Neural cell (in vitro differentiated cells): ENCODE results near the gene DOP1B.

Experiments
- EP300 ChIP-seq: fragments of 450-650 bp; conservative IDR thresholded peaks from 2 replicates; pipeline ENCODE4 v1.6.1; 2014; ENCODE audit warnings: antibody characterized with exemption, mild to moderate bottlenecking, moderate library complexity; ENCODE audit not compliant: poor library complexity, severe bottlenecking
- EZH2 ChIP-seq: fragments of 200-600, 300-800 bp; shearing (Covaris generic), sonication (generic); IDR thresholded peaks from 2 replicates; pipeline ENCODE4 v1.6.1; 2014; ENCODE audit warnings: antibody characterized with exemption, low read length, borderline replicate concordance, mild to moderate bottlenecking; ENCODE audit not compliant: insufficient read depth, poor library complexity, severe bottlenecking
- MXI1 ChIP-seq: fragments of 450-650 bp; conservative IDR thresholded peaks from 2 replicates; pipeline ENCODE4 v1.6.1; 2014; ENCODE audit warnings: antibody characterized with exemption, mild to moderate bottlenecking; ENCODE audit not compliant: poor library complexity, severe bottlenecking
- POLR2AphosphoS5 ChIP-seq: IDR thresholded peaks from 2 replicates; pipeline ENCODE4 v1.6.1; 2012
- RAD21 ChIP-seq: fragments of 450-650 bp; conservative IDR thresholded peaks from 2 replicates; pipeline ENCODE4 v1.6.1; 2014; ENCODE audit warnings: antibody characterized with exemption, mild to moderate bottlenecking, moderate library complexity
- SMC3 ChIP-seq: fragments of 450-650 bp; conservative IDR thresholded peaks from 2 replicates; pipeline ENCODE4 v1.6.1; 2014; ENCODE audit warnings: antibody characterized with exemption, mild to moderate bottlenecking, moderate library complexity; ENCODE audit not compliant: poor library complexity
- TAF1 ChIP-seq: IDR thresholded peaks from 2 replicates; pipeline ENCODE4 v1.6.1; 2012; ENCODE audit warnings: low read depth
- TF ChIP-seq, protein P1 (sequence below): fragments of 450-650 bp; IDR thresholded peaks from 2 replicates; pipeline ENCODE4 v1.5.1; 2014; ENCODE audit warnings: antibody characterized with exemption, mild to moderate bottlenecking, moderate library complexity; ENCODE audit not compliant: poor library complexity, severe bottlenecking
- TF ChIP-seq, protein P2 (sequence below): IDR thresholded peaks from 2 replicates; pipeline ENCODE4 v1.6.1; 2012; ENCODE audit warnings: borderline replicate concordance

DNA sequence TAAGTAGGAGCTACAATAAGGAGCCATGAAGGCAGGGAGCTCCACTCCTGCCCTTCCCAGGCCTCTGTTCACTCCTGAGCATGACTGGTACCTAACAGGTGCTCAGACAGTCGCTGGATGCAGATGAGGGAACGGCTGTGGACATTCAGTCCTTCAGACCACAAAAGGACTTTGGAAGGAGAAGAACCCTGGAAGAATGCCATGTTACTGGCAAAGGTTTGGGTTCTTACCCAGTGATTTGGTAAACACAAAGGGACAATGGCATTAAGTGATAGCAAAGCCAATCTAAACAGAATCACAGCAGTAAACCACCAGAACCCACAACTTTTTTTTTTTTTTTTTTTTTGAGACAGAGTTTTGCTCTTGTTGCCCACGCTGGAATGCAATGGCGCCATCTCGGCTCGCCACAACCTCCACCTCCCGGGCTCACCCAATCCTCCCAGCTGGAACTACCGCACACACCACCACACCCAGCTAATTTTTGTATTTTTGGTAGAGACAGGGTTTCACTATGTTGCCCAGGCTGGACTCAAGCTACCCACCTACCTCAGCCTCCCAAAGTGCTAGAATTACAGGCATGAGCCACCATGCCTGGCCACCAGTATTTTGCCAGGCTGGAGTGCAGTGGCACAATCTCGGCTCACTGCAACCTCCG lies 29.2 kb upstream of the DOP1B start:
- TF ChIP-seq EZH2 (no peak), MXI1 (no peak), EP300 (no peak), RAD21 (no peak), POLR2AphosphoS5 (no peak), TAF1 (no peak), SMC3 (no peak)
- TF ChIP-seq, protein P1, sequence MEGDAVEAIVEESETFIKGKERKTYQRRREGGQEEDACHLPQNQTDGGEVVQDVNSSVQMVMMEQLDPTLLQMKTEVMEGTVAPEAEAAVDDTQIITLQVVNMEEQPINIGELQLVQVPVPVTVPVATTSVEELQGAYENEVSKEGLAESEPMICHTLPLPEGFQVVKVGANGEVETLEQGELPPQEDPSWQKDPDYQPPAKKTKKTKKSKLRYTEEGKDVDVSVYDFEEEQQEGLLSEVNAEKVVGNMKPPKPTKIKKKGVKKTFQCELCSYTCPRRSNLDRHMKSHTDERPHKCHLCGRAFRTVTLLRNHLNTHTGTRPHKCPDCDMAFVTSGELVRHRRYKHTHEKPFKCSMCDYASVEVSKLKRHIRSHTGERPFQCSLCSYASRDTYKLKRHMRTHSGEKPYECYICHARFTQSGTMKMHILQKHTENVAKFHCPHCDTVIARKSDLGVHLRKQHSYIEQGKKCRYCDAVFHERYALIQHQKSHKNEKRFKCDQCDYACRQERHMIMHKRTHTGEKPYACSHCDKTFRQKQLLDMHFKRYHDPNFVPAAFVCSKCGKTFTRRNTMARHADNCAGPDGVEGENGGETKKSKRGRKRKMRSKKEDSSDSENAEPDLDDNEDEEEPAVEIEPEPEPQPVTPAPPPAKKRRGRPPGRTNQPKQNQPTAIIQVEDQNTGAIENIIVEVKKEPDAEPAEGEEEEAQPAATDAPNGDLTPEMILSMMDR: no peak
- TF ChIP-seq, protein P2, sequence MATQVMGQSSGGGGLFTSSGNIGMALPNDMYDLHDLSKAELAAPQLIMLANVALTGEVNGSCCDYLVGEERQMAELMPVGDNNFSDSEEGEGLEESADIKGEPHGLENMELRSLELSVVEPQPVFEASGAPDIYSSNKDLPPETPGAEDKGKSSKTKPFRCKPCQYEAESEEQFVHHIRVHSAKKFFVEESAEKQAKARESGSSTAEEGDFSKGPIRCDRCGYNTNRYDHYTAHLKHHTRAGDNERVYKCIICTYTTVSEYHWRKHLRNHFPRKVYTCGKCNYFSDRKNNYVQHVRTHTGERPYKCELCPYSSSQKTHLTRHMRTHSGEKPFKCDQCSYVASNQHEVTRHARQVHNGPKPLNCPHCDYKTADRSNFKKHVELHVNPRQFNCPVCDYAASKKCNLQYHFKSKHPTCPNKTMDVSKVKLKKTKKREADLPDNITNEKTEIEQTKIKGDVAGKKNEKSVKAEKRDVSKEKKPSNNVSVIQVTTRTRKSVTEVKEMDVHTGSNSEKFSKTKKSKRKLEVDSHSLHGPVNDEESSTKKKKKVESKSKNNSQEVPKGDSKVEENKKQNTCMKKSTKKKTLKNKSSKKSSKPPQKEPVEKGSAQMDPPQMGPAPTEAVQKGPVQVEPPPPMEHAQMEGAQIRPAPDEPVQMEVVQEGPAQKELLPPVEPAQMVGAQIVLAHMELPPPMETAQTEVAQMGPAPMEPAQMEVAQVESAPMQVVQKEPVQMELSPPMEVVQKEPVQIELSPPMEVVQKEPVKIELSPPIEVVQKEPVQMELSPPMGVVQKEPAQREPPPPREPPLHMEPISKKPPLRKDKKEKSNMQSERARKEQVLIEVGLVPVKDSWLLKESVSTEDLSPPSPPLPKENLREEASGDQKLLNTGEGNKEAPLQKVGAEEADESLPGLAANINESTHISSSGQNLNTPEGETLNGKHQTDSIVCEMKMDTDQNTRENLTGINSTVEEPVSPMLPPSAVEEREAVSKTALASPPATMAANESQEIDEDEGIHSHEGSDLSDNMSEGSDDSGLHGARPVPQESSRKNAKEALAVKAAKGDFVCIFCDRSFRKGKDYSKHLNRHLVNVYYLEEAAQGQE: no peak
